Panc1 (cell line): ENCODE results near the gene STKLD1. TPM values are rescaled to one million over a fixed set of nuclear protein-coding genes. Genes with fewer than 3 reads are reported as not detected.

Experiments
- ATAC-seq: fragments of 200-7000 bp; cut with Tn5 transposase; 2 replicates; pipeline ENCODE4 v1.9.1; 2020; ENCODE audit warnings: mild to moderate bottlenecking, moderate library complexity
- BruUV-seq: library from RNA; stranded (reverse); fragments of 400-500 nt; replicated peaks from 2 replicates; lab custom pipeline; 2021; lab: Mats Ljungman, UMichigan
- CTCF ChIA-PET: fragments of 300-600 bp; sonication (Branson Sonifier 250); formaldehyde crosslinking; loops from one replicate; lab custom pipeline; 2022; ENCODE audit warnings: antibody characterized with exemption; lab: Charles Lee
- POLR2A ChIA-PET: fragments of 300-600 bp; sonication (Branson Sonifier 250); formaldehyde crosslinking; loops from one replicate; lab custom pipeline; 2022; ENCODE audit warnings: antibody characterized with exemption; lab: Charles Lee
- DNase-seq: peaks from one replicate; pipeline ENCODE4 v3.0.0-alpha.2; 2010; ENCODE audit warnings: low read depth, low spot score
- H3K27ac ChIP-seq: 2 replicates; pipeline ENCODE4 v1.5.1; 2011; ENCODE audit warnings: mild to moderate bottlenecking, low read length, inconsistent platforms
- H3K27me3 ChIP-seq: fragments of 200-500 bp; sonication (Bioruptor generic); 2 replicates; pipeline ENCODE4 v1.6.0; 2014; ENCODE audit warnings: low read length, inconsistent platforms; ENCODE audit not compliant: control insufficient read depth, insufficient read depth
- H3K36me3 ChIP-seq: fragments of 200-500 bp; sonication (Bioruptor generic); 2 replicates; pipeline ENCODE4 v1.5.1; 2014; ENCODE audit warnings: inconsistent platforms, mild to moderate bottlenecking, low read length, moderate library complexity; ENCODE audit not compliant: control insufficient read depth, insufficient read depth
- H3K4me1 ChIP-seq: 2 replicates; pipeline ENCODE4 v1.5.1; 2011; ENCODE audit warnings: inconsistent platforms, mild to moderate bottlenecking, low read length, moderate library complexity; ENCODE audit not compliant: control insufficient read depth, insufficient read depth
- H3K4me3 ChIP-seq, 2 experiments: 2 replicates each; pipeline ENCODE4 v1.5.1; 2011 to 2012; ENCODE audit warnings: low read depth in 2 of 2, low read length in 2 of 2, mild to moderate bottlenecking in 2 of 2, inconsistent platforms in 1 of 2, moderate library complexity in 1 of 2
- H3K9me3 ChIP-seq: fragments of 200-500 bp; sonication (Bioruptor generic); 2 replicates; pipeline ENCODE4 v1.5.1; 2014; ENCODE audit warnings: low read depth, mild to moderate bottlenecking, inconsistent platforms, low read length, moderate library complexity; ENCODE audit not compliant: control insufficient read depth, insufficient read depth
- CTCF ChIP-seq: fragments of 450-650 bp; IDR thresholded peaks from 2 replicates; pipeline ENCODE4 v1.5.1; 2017; ENCODE audit warnings: mild to moderate bottlenecking
- POLR2AphosphoS5 ChIP-seq: IDR thresholded peaks from 2 replicates; pipeline ENCODE4 v1.6.1; 2012; ENCODE audit warnings: mild to moderate bottlenecking, low read depth, low read length, moderate library complexity
- SIN3A ChIP-seq: IDR thresholded peaks from 2 replicates; pipeline ENCODE4 v1.6.1; 2012; ENCODE audit warnings: low read depth, mild to moderate bottlenecking, low read length, moderate library complexity, borderline replicate concordance; ENCODE audit not compliant: insufficient read depth
- TCF7L2 ChIP-seq: IDR thresholded peaks from 2 replicates; pipeline ENCODE4 v1.6.1; 2011; ENCODE audit warnings: mild to moderate bottlenecking, low read depth, low read length, inconsistent platforms
- in situ Hi-C: cut with HindIII; loops from 2 replicates; pipeline ENCODE4 v1.10.0; 2016; ENCODE audit warnings: low sequenced_read_pairs, low pct_unique_long_range_greater_than_20kb
- intact Hi-C: fragments of 100-400 bp; cut with micrococcal nuclease; formaldehyde crosslinking; loops from one replicate; pipeline ENCODE4 v1.10.0; 2022; ENCODE audit not compliant: unreplicated experiment
- total RNA-seq: library from RNA; stranded (reverse); gene quantifications from one replicate; pipeline ENCODE4 v1.2.1, GENCODE V29; 2021; ENCODE audit not compliant: unreplicated experiment
- TF ChIP-seq, protein P1 (sequence below), 2 experiments: IDR thresholded peaks; 2 replicates each; pipeline ENCODE4 v1.6.1; 2011 to 2012; ENCODE audit warnings: low read depth in 2 of 2, control low read depth in 1 of 2, low read length in 1 of 2, mild to moderate bottlenecking in 1 of 2, moderate library complexity in 1 of 2; ENCODE audit not compliant: insufficient read depth in 1 of 2

STKLD1 gene
- total RNA-seq, 1 experiment from 2014 or later = 0.74 TPM

DNA sequence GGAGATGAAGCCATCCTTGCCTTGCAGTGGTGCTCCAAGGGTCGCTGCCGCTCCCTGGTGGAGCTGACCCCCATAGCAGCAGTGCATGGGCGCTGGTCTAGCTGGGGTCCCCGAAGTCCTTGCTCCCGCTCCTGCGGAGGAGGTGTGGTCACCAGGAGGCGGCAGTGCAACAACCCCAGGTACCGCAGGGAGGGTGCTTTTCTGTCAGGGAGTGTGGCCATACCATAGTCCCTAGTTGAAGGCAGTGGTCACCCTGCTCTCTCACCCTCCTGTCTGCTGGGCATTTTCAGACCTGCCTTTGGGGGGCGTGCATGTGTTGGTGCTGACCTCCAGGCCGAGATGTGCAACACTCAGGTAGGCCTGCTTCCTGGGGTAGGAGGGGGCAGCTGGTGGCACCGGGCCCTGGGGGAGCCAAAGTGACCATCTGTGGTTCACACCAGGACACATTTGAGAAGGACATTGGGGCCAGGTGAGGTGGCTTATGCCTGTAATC is 57.2 kb downstream of the STKLD1 start:
- no peaks in the 10 kb centered on the region for H3K36me3 ChIP-seq
- no peaks in the 10 kb centered on the region for H3K4me1 ChIP-seq
- no peak overlapping the region for H3K4me3 ChIP-seq
- no peaks in the 10 kb centered on the region for H3K27me3 ChIP-seq
- TF ChIP-seq SIN3A (no peak), TCF7L2 (no peak), POLR2AphosphoS5 (no peak), CTCF (no peak)
- TF ChIP-seq, protein P1, sequence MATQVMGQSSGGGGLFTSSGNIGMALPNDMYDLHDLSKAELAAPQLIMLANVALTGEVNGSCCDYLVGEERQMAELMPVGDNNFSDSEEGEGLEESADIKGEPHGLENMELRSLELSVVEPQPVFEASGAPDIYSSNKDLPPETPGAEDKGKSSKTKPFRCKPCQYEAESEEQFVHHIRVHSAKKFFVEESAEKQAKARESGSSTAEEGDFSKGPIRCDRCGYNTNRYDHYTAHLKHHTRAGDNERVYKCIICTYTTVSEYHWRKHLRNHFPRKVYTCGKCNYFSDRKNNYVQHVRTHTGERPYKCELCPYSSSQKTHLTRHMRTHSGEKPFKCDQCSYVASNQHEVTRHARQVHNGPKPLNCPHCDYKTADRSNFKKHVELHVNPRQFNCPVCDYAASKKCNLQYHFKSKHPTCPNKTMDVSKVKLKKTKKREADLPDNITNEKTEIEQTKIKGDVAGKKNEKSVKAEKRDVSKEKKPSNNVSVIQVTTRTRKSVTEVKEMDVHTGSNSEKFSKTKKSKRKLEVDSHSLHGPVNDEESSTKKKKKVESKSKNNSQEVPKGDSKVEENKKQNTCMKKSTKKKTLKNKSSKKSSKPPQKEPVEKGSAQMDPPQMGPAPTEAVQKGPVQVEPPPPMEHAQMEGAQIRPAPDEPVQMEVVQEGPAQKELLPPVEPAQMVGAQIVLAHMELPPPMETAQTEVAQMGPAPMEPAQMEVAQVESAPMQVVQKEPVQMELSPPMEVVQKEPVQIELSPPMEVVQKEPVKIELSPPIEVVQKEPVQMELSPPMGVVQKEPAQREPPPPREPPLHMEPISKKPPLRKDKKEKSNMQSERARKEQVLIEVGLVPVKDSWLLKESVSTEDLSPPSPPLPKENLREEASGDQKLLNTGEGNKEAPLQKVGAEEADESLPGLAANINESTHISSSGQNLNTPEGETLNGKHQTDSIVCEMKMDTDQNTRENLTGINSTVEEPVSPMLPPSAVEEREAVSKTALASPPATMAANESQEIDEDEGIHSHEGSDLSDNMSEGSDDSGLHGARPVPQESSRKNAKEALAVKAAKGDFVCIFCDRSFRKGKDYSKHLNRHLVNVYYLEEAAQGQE (IDR thresholded peaks at IDR 0.05; ENCODE audit: insufficient read depth in 1 of 2, low read depth in 2 of 2, low read length in 1 of 2) = no peak
- no peaks in the 10 kb centered on the region for H3K9me3 ChIP-seq
- no TSS peak for BruUV-seq
- in situ Hi-C loops = no loop called here
- ChIA-PET CTCF (no interaction called here), POLR2A (no interaction called here)
- DNase-seq = no peak
- H3K27ac ChIP-seq = no peak overlapping the region
- intact Hi-C loops = no loop called here
- no peak for ATAC-seq

- no TSS peak for BruUV-seq
- Histone ChIP-seq H3K4me1 (no peaks in the 10 kb centered on the region), H3K4me3 (no peak overlapping the region), H3K36me3 (no peaks in the 10 kb centered on the region), H3K9me3 (no peaks in the 10 kb centered on the region), H3K27ac (no peak overlapping the region), H3K27me3 (no peaks in the 10 kb centered on the region)
- intact Hi-C loops (no loop called here), in situ Hi-C loops (no loop called here)
- TF ChIP-seq SIN3A (no peak), POLR2AphosphoS5 (no peak), CTCF (no peak)
- POLR2A ChIA-PET = no interaction called here
- CTCF ChIA-PET = no interaction called here
- DNase-seq (no peak), ATAC-seq (no peak)
Measured at GRCh38 chr9:133436681-133437080, 60.5 kb downstream of the STKLD1 start.
